Peyer's patch (tissue), 4 donors: Measurements from ENCODE around the gene RITA1.

Source experiments
- POLR2A ChIP-seq, 2 donors: fragments of 450-650 bp; IDR thresholded peaks; one replicate each; pipeline ENCODE4 v1.5.1; 2017; ENCODE audit warnings: antibody characterized with exemption in 2 of 2, mild to moderate bottlenecking in 2 of 2, moderate library complexity in 2 of 2
- TF ChIP-seq, protein P1 (sequence below), 6 experiments: fragments of 450-650 bp in 4 of 6; fragments of 200-600 bp in 2 of 6; sonication (generic) in 1 of 6; IDR thresholded peaks; one replicate each; pipeline ENCODE4 v1.5.1; 2017 to 2019; ENCODE audit warnings: antibody characterized with exemption in 6 of 6, mild to moderate bottlenecking in 3 of 6, moderate library complexity in 1 of 6

DNA sequence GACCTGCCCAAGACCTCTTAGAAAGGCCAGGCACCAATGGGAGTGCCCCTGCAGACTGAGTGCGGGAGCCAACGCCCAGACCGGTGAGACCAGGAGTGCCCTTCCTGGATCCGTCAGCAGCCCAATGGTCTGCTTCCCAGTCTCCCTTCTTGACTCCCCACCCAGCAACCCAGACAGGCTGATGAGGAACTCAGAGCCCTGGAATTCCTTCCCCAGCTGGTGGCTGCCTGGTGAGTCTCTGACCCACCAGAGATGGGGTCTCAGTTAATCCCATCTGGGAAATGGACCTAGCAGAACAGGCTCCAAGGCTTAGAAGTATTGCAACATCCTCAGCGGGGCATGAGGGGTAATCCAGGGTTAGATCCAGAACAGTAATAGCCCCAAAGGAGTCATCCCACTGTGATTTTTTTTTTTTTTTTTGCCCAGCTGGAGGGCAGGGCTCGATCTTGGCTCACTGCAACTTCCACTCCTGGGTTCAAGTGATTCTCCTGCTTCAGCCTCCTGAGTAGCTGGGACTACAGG is 48.5 kb upstream of the RITA1 start:
- TF ChIP-seq, protein P1, sequence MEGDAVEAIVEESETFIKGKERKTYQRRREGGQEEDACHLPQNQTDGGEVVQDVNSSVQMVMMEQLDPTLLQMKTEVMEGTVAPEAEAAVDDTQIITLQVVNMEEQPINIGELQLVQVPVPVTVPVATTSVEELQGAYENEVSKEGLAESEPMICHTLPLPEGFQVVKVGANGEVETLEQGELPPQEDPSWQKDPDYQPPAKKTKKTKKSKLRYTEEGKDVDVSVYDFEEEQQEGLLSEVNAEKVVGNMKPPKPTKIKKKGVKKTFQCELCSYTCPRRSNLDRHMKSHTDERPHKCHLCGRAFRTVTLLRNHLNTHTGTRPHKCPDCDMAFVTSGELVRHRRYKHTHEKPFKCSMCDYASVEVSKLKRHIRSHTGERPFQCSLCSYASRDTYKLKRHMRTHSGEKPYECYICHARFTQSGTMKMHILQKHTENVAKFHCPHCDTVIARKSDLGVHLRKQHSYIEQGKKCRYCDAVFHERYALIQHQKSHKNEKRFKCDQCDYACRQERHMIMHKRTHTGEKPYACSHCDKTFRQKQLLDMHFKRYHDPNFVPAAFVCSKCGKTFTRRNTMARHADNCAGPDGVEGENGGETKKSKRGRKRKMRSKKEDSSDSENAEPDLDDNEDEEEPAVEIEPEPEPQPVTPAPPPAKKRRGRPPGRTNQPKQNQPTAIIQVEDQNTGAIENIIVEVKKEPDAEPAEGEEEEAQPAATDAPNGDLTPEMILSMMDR (IDR thresholded peaks at IDR 0.05): no peak
- TF ChIP-seq POLR2A (IDR thresholded peaks at IDR 0.05): no peak
